Midbrain (tissue), 1 donor: ENCODE results near the gene COL7A1.
"Not testable (repeated sequence)": the region's sequence is repeated elsewhere in the genome, so short reads cannot be mapped to it uniquely, and the experiment has no call there.

Experiments
- DNase-seq: peaks from one replicate; lab custom pipeline; 2025; lab: John Stamatoyannopoulos, UW

Gene COL7A1

GRCh38 chr3:48543271-48543866 is 51.8 kb downstream of the COL7A1 start:
- DNase-seq: peak; percentile 7

GRCh38 chr3:48538451-48538850 is 56.7 kb downstream of the COL7A1 start:
- DNase-seq: no peak

- DNase-seq: no peak
Observed at GRCh38 chr3:48536785-48537184, 58.3 kb downstream of the COL7A1 start.

GRCh38 chr3:48536116-48536515 is 59.0 kb downstream of the COL7A1 start:
- DNase-seq: no peak

- DNase-seq: no peak
Observed at GRCh38 chr3:48535578-48535977, 59.6 kb downstream of the COL7A1 start.

DNA sequence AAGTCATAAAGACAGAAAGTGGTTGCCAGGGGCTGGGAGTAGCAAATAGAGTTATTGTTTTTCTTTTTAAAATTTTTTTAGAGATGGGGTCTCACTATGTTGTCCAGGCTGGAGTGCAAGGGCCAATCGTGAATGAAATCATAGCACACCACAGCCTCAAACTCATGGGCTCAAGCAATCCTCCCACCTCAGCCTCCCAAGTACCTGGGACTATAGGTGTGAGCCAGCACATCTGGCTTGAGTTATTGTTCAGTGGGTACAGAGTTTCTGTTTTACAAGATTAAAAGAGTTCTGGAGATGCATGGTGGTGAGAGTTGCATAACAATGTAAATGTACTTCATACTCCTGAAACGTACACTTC is 62.2 kb downstream of the COL7A1 start:
- no peak for DNase-seq

GRCh38 chr3:48532271-48532976 is 62.7 kb downstream of the COL7A1 start:
- peak; percentile 75 for DNase-seq

GRCh38 chr3:48530701-48531100 is 64.4 kb downstream of the COL7A1 start:
- not testable (repeated sequence) for DNase-seq

DNA sequence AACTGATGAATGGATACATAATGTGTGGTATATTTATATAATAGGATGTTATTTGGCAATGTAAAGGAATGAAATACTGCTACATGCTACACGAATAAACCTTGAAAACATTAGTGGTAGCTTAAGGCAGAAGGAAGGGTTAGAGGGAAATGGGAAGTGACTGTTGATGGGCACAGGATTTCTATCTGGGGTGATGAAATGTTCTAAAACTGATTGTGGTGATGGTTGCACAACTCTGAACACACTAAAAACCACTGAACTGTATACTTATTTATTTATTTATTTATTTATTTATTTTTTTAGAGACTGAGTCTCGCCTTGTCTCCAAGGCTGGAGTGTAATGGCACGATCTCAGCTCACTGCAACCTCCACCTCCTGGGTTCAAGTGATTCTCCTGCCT is 66.4 kb downstream of the COL7A1 start:
- DNase-seq: no peak

- DNase-seq: no peak
Observed at GRCh38 chr3:48528048-48528447, 67.1 kb downstream of the COL7A1 start.

- no peak for DNase-seq
Observed at GRCh38 chr3:48524970-48525369, 70.2 kb downstream of the COL7A1 start.

DNA sequence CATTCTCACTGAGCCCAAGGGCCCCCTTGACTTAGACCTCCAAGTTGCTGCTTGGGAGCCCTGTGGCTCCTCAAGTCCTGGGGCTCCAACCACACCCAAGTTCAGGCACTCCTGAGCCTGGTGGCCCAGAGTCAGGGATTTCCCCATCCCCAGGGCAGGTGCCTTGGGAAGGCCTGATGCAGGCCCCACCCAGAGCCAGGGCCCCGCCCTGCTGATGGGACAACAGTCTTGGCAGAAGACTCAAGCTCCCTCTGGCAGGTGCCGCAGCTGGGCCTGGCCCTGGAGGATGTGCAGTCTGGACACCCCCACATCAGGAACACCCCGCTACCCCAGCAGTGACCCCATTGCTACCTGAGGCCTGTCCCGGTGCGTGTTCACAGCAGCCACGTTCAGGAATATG is 73.5 kb downstream of the COL7A1 start:
- DNase-seq: no peak

- no peak for DNase-seq
Observed at GRCh38 chr3:48519277-48519643, 75.9 kb downstream of the COL7A1 start.

DNA sequence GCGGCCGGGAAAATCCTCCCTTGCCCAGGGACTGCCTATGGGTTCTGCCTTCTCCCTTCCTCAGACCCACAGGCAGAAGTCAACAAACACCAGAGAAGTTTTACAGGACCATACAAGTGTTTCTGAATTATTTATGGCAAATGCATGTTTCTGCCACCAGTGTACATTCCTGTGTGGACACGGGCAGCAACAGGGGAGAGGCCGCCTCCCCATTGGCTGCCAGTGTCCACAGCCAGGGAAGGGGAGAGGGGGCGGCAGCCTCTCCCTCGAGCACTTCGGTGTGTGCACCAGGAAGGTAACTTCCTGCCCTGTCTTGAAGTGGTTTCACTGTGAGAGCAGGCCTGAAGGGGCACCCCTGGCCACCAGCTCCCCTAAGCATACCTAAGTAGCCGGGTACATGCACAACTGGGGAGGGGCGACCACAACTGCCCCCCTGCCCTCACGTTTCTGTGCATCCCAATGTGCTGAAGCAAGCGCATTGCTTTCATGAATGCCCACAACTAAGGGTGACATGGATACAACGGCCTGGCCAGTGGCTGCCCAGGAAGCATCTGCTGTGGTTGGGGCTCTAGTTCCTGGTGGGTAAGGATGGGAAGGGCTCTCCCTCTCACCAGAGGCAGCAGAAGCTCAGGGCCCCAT is 76.4 kb downstream of the COL7A1 start:
- DNase-seq: no peak

DNA sequence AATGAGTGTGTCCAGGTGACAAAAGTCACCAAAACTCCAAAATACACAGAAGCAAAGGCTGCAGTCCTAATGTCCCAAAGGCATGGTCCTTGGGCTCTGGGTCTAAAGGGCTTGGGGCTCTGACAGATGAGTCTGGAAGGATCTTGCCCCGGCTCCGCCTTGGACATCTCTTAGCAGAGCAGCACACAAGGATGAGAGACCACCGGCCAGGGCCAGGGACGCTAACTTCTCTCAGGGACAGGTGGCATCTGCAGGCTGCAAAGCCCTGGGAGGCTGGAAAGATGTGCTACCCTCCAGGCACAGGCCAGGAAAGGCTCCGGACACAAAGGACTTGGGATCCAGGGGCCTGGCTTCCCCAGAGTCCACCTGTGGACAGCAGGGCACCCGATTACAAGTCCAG is 77.1 kb downstream of the COL7A1 start:
- no peak for DNase-seq

DNA sequence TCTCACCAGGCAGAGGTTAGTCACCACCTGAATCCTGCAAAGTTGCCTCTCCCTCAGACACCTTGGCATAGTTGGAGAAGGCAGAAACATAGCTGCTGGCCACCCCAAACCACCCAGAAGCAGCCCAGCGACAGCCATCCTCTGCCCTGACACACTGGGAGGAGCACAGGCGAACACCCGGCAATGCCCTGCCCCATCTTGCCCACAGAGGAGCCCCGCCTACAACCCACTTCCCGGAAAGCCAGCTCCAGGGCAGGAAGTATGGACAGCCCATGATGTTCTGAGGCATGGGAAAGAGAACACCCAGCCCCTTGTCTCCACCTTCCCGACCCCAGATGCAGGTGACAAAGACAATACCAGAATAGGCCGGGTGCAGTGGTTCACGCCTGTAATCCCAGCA is 78.6 kb downstream of the COL7A1 start:
- DNase-seq: no peak

- no peak for DNase-seq
Observed at GRCh38 chr3:48514431-48515227, 80.5 kb downstream of the COL7A1 start.
